Ovary (tissue), 3 donors: Measurements from ENCODE around the gene GTPBP10.

Source experiments
- CTCF ChIP-seq, 3 donors: fragments of 450-650 bp in 2 of 3; fragments of 200-600 bp in 1 of 3; IDR thresholded peaks; one replicate each; pipeline versions ENCODE4 v1.5.1 to v1.8.0; 2016 to 2022; ENCODE audit warnings: antibody characterized with exemption in 3 of 3, mild to moderate bottlenecking in 1 of 3
- EP300 ChIP-seq: sonication (generic); formaldehyde crosslinking; IDR thresholded peaks from one replicate; pipeline ENCODE4 v1.6.1; 2017; ENCODE audit warnings: antibody characterized with exemption
- donor health status: DM: no; HTN: no; CAD: no.

- TF ChIP-seq EP300 (no peak), CTCF (IDR thresholded peaks at IDR 0.05) (no peak)
Observed at GRCh38 chr7:90411510-90411909, 65.0 kb downstream of the GTPBP10 start.
